ENCODE results near the gene IL18.

The IL18 gene

GRCh38 chr11:112160091-112160848 is 3.6 kb downstream of the IL18 start:
- no peak overlapping the region for H3K27ac ChIP-seq (ENCODE audit: low read depth, low read length)
- no peak overlapping the region for H3K9ac ChIP-seq (ENCODE audit: low read depth in 1 of 2, low read length in 2 of 2)
- H3K36me3 ChIP-seq (ENCODE audit: control insufficient read depth in 1 of 2, insufficient read depth in 2 of 2, low read length in 2 of 2): no peaks in the 10 kb centered on the region
- no peak overlapping the region for H3K4me3 ChIP-seq (ENCODE audit: low read depth in 1 of 2, low read length in 2 of 2)
- H3K4me1 ChIP-seq (ENCODE audit: control insufficient read depth in 1 of 2, insufficient read depth in 2 of 2, low read length in 2 of 2): peaks cover 5 to 28% of the 10 kb centered on the region in 2 donors
- H3K27me3 ChIP-seq (ENCODE audit: control insufficient read depth in 1 of 2, insufficient read depth in 2 of 2, low read length in 2 of 2): no peaks in the 10 kb centered on the region
- no peaks in the 10 kb centered on the region for H3K9me3 ChIP-seq (ENCODE audit: control insufficient read depth in 1 of 2, low read length in 2 of 2)

- Histone ChIP-seq H3K27me3 (ENCODE audit: control insufficient read depth in 1 of 2, insufficient read depth in 2 of 2, low read length in 2 of 2) (no peaks in the 10 kb centered on the region), H3K36me3 (ENCODE audit: control insufficient read depth in 1 of 2, insufficient read depth in 2 of 2, low read length in 2 of 2) (peaks cover 0 to 3% of the 10 kb centered on the region in 2 donors), H3K4me1 (ENCODE audit: control insufficient read depth in 1 of 2, insufficient read depth in 2 of 2, low read length in 2 of 2) (peaks cover 5 to 23% of the 10 kb centered on the region in 2 donors), H3K4me3 (ENCODE audit: low read depth in 1 of 2, low read length in 2 of 2) (no peak overlapping the region), H3K9ac (ENCODE audit: low read depth in 1 of 2, low read length in 2 of 2) (no peak overlapping the region), H3K9me3 (ENCODE audit: control insufficient read depth in 1 of 2, low read length in 2 of 2) (no peaks in the 10 kb centered on the region), H3K27ac (ENCODE audit: low read depth, low read length) (no peak overlapping the region)
Observed at GRCh38 chr11:112159098-112160065, 4.5 kb downstream of the IL18 start.

- no peaks in the 10 kb centered on the region for H3K27me3 ChIP-seq (ENCODE audit: control insufficient read depth in 1 of 2, insufficient read depth in 2 of 2, low read length in 2 of 2)
- H3K27ac ChIP-seq (ENCODE audit: low read depth, low read length): no peak overlapping the region
- no peak overlapping the region for H3K9ac ChIP-seq (ENCODE audit: low read depth in 1 of 2, low read length in 2 of 2)
Observed at GRCh38 chr11:112156956-112157766, 6.7 kb downstream of the IL18 start.

GRCh38 chr11:112156153-112156955 is 7.5 kb downstream of the IL18 start:
- Histone ChIP-seq H3K4me1 (ENCODE audit: control insufficient read depth in 1 of 2, insufficient read depth in 2 of 2, low read length in 2 of 2) (peaks cover 5 to 10% of the 10 kb centered on the region in 2 donors), H3K27ac (ENCODE audit: low read depth, low read length) (no peak overlapping the region), H3K4me3 (ENCODE audit: low read depth in 1 of 2, low read length in 2 of 2) (no peak overlapping the region), H3K9me3 (ENCODE audit: control insufficient read depth in 1 of 2, low read length in 2 of 2) (no peaks in the 10 kb centered on the region), H3K36me3 (ENCODE audit: control insufficient read depth in 1 of 2, insufficient read depth in 2 of 2, low read length in 2 of 2) (peaks cover 0 to 7% of the 10 kb centered on the region in 2 donors), H3K27me3 (ENCODE audit: control insufficient read depth in 1 of 2, insufficient read depth in 2 of 2, low read length in 2 of 2) (no peaks in the 10 kb centered on the region), H3K9ac (ENCODE audit: low read depth in 1 of 2, low read length in 2 of 2) (no peak overlapping the region)

More at GRCh38 chr11:112156956-112157766, 6.7 kb downstream of the IL18 start:
- Histone ChIP-seq H3K4me3 (ENCODE audit: low read depth in 1 of 2, low read length in 2 of 2) (no peak overlapping the region), H3K4me1 (ENCODE audit: control insufficient read depth in 1 of 2, insufficient read depth in 2 of 2, low read length in 2 of 2) (peaks cover 5 to 15% of the 10 kb centered on the region in 2 donors), H3K36me3 (ENCODE audit: control insufficient read depth in 1 of 2, insufficient read depth in 2 of 2, low read length in 2 of 2) (peaks cover 0 to 3% of the 10 kb centered on the region in 2 donors), H3K9me3 (ENCODE audit: control insufficient read depth in 1 of 2, low read length in 2 of 2) (no peaks in the 10 kb centered on the region)

GRCh38 chr11:112150517-112150916 is 13.4 kb downstream of the IL18 start:
- H3K36me3 ChIP-seq (ENCODE audit: control insufficient read depth in 1 of 2, insufficient read depth in 2 of 2, low read length in 2 of 2): peaks cover 3 to 7% of the 10 kb centered on the region in 2 donors
- H3K4me1 ChIP-seq (ENCODE audit: control insufficient read depth in 1 of 2, insufficient read depth in 2 of 2, low read length in 2 of 2): no peaks in the 10 kb centered on the region
- no peak overlapping the region for H3K9ac ChIP-seq (ENCODE audit: low read depth in 1 of 2, low read length in 2 of 2)
- no peak overlapping the region for H3K4me3 ChIP-seq (ENCODE audit: low read depth in 1 of 2, low read length in 2 of 2)
- no peaks in the 10 kb centered on the region for H3K27me3 ChIP-seq (ENCODE audit: control insufficient read depth in 1 of 2, insufficient read depth in 2 of 2, low read length in 2 of 2)
- no peaks in the 10 kb centered on the region for H3K9me3 ChIP-seq (ENCODE audit: control insufficient read depth in 1 of 2, low read length in 2 of 2)
- no peak overlapping the region for H3K27ac ChIP-seq (ENCODE audit: low read depth, low read length)

- no peak overlapping the region for H3K4me3 ChIP-seq (ENCODE audit: low read depth in 1 of 2, low read length in 2 of 2)
- H3K27ac ChIP-seq (ENCODE audit: low read depth, low read length): no peak overlapping the region
- H3K9me3 ChIP-seq (ENCODE audit: control insufficient read depth in 1 of 2, low read length in 2 of 2): peaks cover 0 to 6% of the 10 kb centered on the region in 2 donors
- H3K36me3 ChIP-seq (ENCODE audit: control insufficient read depth in 1 of 2, insufficient read depth in 2 of 2, low read length in 2 of 2): peaks cover 0 to 5% of the 10 kb centered on the region in 2 donors
- H3K9ac ChIP-seq (ENCODE audit: low read depth in 1 of 2, low read length in 2 of 2): no peak overlapping the region
- no peaks in the 10 kb centered on the region for H3K4me1 ChIP-seq (ENCODE audit: control insufficient read depth in 1 of 2, insufficient read depth in 2 of 2, low read length in 2 of 2)
- no peaks in the 10 kb centered on the region for H3K27me3 ChIP-seq (ENCODE audit: control insufficient read depth in 1 of 2, insufficient read depth in 2 of 2, low read length in 2 of 2)
Observed at GRCh38 chr11:112143597-112143996, 20.3 kb downstream of the IL18 start.

- Histone ChIP-seq H3K27me3 (ENCODE audit: control insufficient read depth in 1 of 2, insufficient read depth in 2 of 2, low read length in 2 of 2) (no peaks in the 10 kb centered on the region), H3K4me3 (ENCODE audit: low read depth in 1 of 2, low read length in 2 of 2) (no peak overlapping the region), H3K9ac (ENCODE audit: low read depth in 1 of 2, low read length in 2 of 2) (no peak overlapping the region), H3K4me1 (ENCODE audit: control insufficient read depth in 1 of 2, insufficient read depth in 2 of 2, low read length in 2 of 2) (peaks cover 20 to 22% of the 10 kb centered on the region in 2 donors), H3K36me3 (ENCODE audit: control insufficient read depth in 1 of 2, insufficient read depth in 2 of 2, low read length in 2 of 2) (no peaks in the 10 kb centered on the region), H3K27ac (ENCODE audit: low read depth, low read length) (no peak overlapping the region), H3K9me3 (ENCODE audit: control insufficient read depth in 1 of 2, low read length in 2 of 2) (no peaks in the 10 kb centered on the region)
Observed at GRCh38 chr11:112134473-112134872, 29.4 kb downstream of the IL18 start.

- Histone ChIP-seq H3K27ac (ENCODE audit: low read depth, low read length) (no peak overlapping the region), H3K36me3 (ENCODE audit: control insufficient read depth in 1 of 2, insufficient read depth in 2 of 2, low read length in 2 of 2) (no peaks in the 10 kb centered on the region)
Observed at GRCh38 chr11:112132737-112133136, 31.2 kb downstream of the IL18 start.

GRCh38 chr11:112129656-112130055 is 34.2 kb downstream of the IL18 start:
- no peak overlapping the region for H3K9ac ChIP-seq (ENCODE audit: low read depth in 1 of 2, low read length in 2 of 2)
- no peak overlapping the region for H3K4me3 ChIP-seq (ENCODE audit: low read depth in 1 of 2, low read length in 2 of 2)
- no peaks in the 10 kb centered on the region for H3K36me3 ChIP-seq (ENCODE audit: control insufficient read depth in 1 of 2, insufficient read depth in 2 of 2, low read length in 2 of 2)
- no peaks in the 10 kb centered on the region for H3K27me3 ChIP-seq (ENCODE audit: control insufficient read depth in 1 of 2, insufficient read depth in 2 of 2, low read length in 2 of 2)
- peaks cover 27 to 33% of the 10 kb centered on the region in 2 donors for H3K4me1 ChIP-seq (ENCODE audit: control insufficient read depth in 1 of 2, insufficient read depth in 2 of 2, low read length in 2 of 2)
- H3K9me3 ChIP-seq (ENCODE audit: control insufficient read depth in 1 of 2, low read length in 2 of 2): no peaks in the 10 kb centered on the region
- no peak overlapping the region for H3K27ac ChIP-seq (ENCODE audit: low read depth, low read length)

More at GRCh38 chr11:112132737-112133136, 31.2 kb downstream of the IL18 start:
- peaks cover 27 to 33% of the 10 kb centered on the region in 2 donors for H3K4me1 ChIP-seq (ENCODE audit: control insufficient read depth in 1 of 2, insufficient read depth in 2 of 2, low read length in 2 of 2)
- no peak overlapping the region for H3K4me3 ChIP-seq (ENCODE audit: low read depth in 1 of 2, low read length in 2 of 2)
- no peak overlapping the region for H3K9ac ChIP-seq (ENCODE audit: low read depth in 1 of 2, low read length in 2 of 2)
- no peaks in the 10 kb centered on the region for H3K27me3 ChIP-seq (ENCODE audit: control insufficient read depth in 1 of 2, insufficient read depth in 2 of 2, low read length in 2 of 2)
- no peaks in the 10 kb centered on the region for H3K9me3 ChIP-seq (ENCODE audit: control insufficient read depth in 1 of 2, low read length in 2 of 2)

Measured in duodenal mucosa (tissue), 2 donors.